H9 (cell line): ENCODE results near the gene TENM4. TPM values are rescaled to one million over a fixed set of nuclear protein-coding genes. Genes with fewer than 3 reads are reported as not detected.
A peak's percentile ranks its signal among the peaks of the same experiment; 100 is the strongest.

ENCODE experiments used
- DNase-seq: peaks from one replicate; pipeline ENCODE4 v3.0.0-alpha.2; 2017
- H2AFZ ChIP-seq: one replicate; pipeline ENCODE4 v1.6.1; 2013; ENCODE audit warnings: mild to moderate bottlenecking, low read length, control low read depth, moderate library complexity
- H2AK5ac ChIP-seq: 2 replicates; pipeline ENCODE4 v1.6.1; 2013; ENCODE audit warnings: low read length, control low read depth, mixed read lengths; ENCODE audit not compliant: insufficient read length
- H2BK120ac ChIP-seq: one replicate; pipeline ENCODE4 v1.6.1; 2013; ENCODE audit warnings: low read depth, mild to moderate bottlenecking, low read length, control low read depth, inconsistent platforms; ENCODE audit not compliant: poor library complexity, severe bottlenecking
- H2BK12ac ChIP-seq: 2 replicates; pipeline ENCODE4 v1.6.1; 2013; ENCODE audit warnings: low read length, control low read depth, mixed read lengths, low read depth; ENCODE audit not compliant: insufficient read length
- H2BK15ac ChIP-seq: 2 replicates; pipeline ENCODE4 v1.6.1; 2013; ENCODE audit warnings: low read depth, low read length, control low read depth
- H2BK20ac ChIP-seq: one replicate; pipeline ENCODE4 v1.6.1; 2013; ENCODE audit warnings: low read depth, mild to moderate bottlenecking, low read length, control low read depth, inconsistent platforms; ENCODE audit not compliant: poor library complexity, severe bottlenecking
- H2BK5ac ChIP-seq: 2 replicates; pipeline ENCODE4 v1.6.1; 2013; ENCODE audit warnings: low read length, control low read depth, mixed read lengths; ENCODE audit not compliant: insufficient read length
- H3K14ac ChIP-seq: 2 replicates; pipeline ENCODE4 v1.6.1; 2013; ENCODE audit warnings: low read length, control low read depth; ENCODE audit not compliant: insufficient read depth
- H3K18ac ChIP-seq: 2 replicates; pipeline ENCODE4 v1.6.1; 2013; ENCODE audit warnings: low read depth, mild to moderate bottlenecking, mixed read lengths, low read length, control low read depth; ENCODE audit not compliant: insufficient read length
- H3K23ac ChIP-seq: 2 replicates; pipeline ENCODE4 v1.6.1; 2013; ENCODE audit warnings: low read length, control low read depth, mixed read lengths, low read depth; ENCODE audit not compliant: insufficient read length
- H3K23me2 ChIP-seq: 2 replicates; pipeline ENCODE4 v1.6.1; 2013; ENCODE audit warnings: low read depth, mild to moderate bottlenecking, mixed read lengths, low read length, control low read depth; ENCODE audit not compliant: insufficient read length, poor library complexity, severe bottlenecking
- H3K27ac ChIP-seq: 2 replicates; pipeline ENCODE4 v1.5.1; 2013; ENCODE audit warnings: low read length, control low read depth, mixed read lengths, low read depth; ENCODE audit not compliant: insufficient read length
- H3K27me3 ChIP-seq: 2 replicates; pipeline ENCODE4 v1.6.1; 2013; ENCODE audit warnings: low read length, control low read depth, inconsistent platforms; ENCODE audit not compliant: insufficient read depth
- H3K4ac ChIP-seq: 2 replicates; pipeline ENCODE4 v1.6.1; 2013; ENCODE audit warnings: low read depth, mild to moderate bottlenecking, control low read depth, inconsistent platforms, low read length, moderate library complexity
- H3K4me1 ChIP-seq: 2 replicates; pipeline ENCODE4 v1.6.1; 2013; ENCODE audit warnings: low read length, control low read depth, inconsistent platforms; ENCODE audit not compliant: insufficient read depth
- H3K4me2 ChIP-seq: 2 replicates; pipeline ENCODE4 v1.6.1; 2013; ENCODE audit warnings: low read length, control low read depth, mixed read lengths; ENCODE audit not compliant: insufficient read length, insufficient read depth
- H3K56ac ChIP-seq: 2 replicates; pipeline ENCODE4 v1.6.1; 2013; ENCODE audit warnings: low read depth, mild to moderate bottlenecking, mixed read lengths, low read length, control low read depth; ENCODE audit not compliant: insufficient read length
- H3K79me1 ChIP-seq: 2 replicates; pipeline ENCODE4 v1.6.1; 2013; ENCODE audit warnings: low read depth, mild to moderate bottlenecking, moderate library complexity, low read length, control low read depth, inconsistent platforms; ENCODE audit not compliant: insufficient read depth, poor library complexity, severe bottlenecking
- H3K79me2 ChIP-seq: 2 replicates; pipeline ENCODE4 v1.6.1; 2013; ENCODE audit warnings: low read length, control low read depth, inconsistent platforms; ENCODE audit not compliant: insufficient read depth
- H3K9ac ChIP-seq: 2 replicates; pipeline ENCODE4 v1.6.1; 2013; ENCODE audit warnings: low read length, control low read depth, mixed read lengths; ENCODE audit not compliant: insufficient read length; ENCODE audit errors: extremely low read depth
- H3K9me3 ChIP-seq: one replicate; pipeline ENCODE4 v1.6.1; 2013; ENCODE audit warnings: low read depth, low read length, inconsistent platforms; ENCODE audit not compliant: control insufficient read depth
- H3T11ph ChIP-seq: one replicate; pipeline ENCODE4 v1.6.1; 2013; ENCODE audit warnings: mild to moderate bottlenecking, low read length, control low read depth, inconsistent platforms
- H4K20me1 ChIP-seq: one replicate; pipeline ENCODE4 v1.6.1; 2013; ENCODE audit not compliant: control insufficient read depth, insufficient read length, insufficient read depth
- H4K5ac ChIP-seq: 2 replicates; pipeline ENCODE4 v1.6.1; 2013; ENCODE audit warnings: low read depth, mild to moderate bottlenecking, mixed read lengths, low read length, control low read depth; ENCODE audit not compliant: insufficient read length
- H4K8ac ChIP-seq: replicated peaks from 2 replicates; pipeline ENCODE4 v1.6.1; 2013; ENCODE audit warnings: low read length, control low read depth, mixed read lengths, low read depth; ENCODE audit not compliant: insufficient read length
- H4K91ac ChIP-seq: 2 replicates; pipeline ENCODE4 v1.6.1; 2013; ENCODE audit warnings: low read depth, mild to moderate bottlenecking, moderate library complexity, mixed read lengths, low read length, control low read depth; ENCODE audit not compliant: insufficient read length
- H3K27ac Mint-ChIP-seq, 3 experiments: 2 replicates in 2 of 3; 3 replicates in 1 of 3; pipeline ENCODE4 v1.8.0; 2020 to 2021; ENCODE audit warnings: mixed read lengths in 3 of 3, mild to moderate bottlenecking in 1 of 3, moderate library complexity in 1 of 3
- H3K27me3 Mint-ChIP-seq: 2 replicates; pipeline ENCODE4 v1.8.0; 2021; ENCODE audit warnings: low read depth, mild to moderate bottlenecking, moderate library complexity, mixed read lengths
- H3K36me3 Mint-ChIP-seq, 3 experiments: 2 replicates in 2 of 3; 3 replicates in 1 of 3; pipeline ENCODE4 v1.8.0; 2020 to 2021; ENCODE audit warnings: low read depth in 3 of 3, mixed read lengths in 3 of 3; ENCODE audit not compliant: insufficient read depth in 1 of 3
- H3K4me1 Mint-ChIP-seq, 2 experiments: 2 replicates each; pipeline ENCODE4 v1.8.0; 2020; ENCODE audit warnings: mixed read lengths in 2 of 2
- H3K4me3 Mint-ChIP-seq, 2 experiments: 2 replicates in 1 of 2; 3 replicates in 1 of 2; pipeline ENCODE4 v1.8.0; 2020 to 2021; ENCODE audit warnings: mild to moderate bottlenecking in 2 of 2, mixed read lengths in 2 of 2, moderate library complexity in 1 of 2
- H3K9me3 Mint-ChIP-seq, 2 experiments: 2 replicates in 1 of 2; 3 replicates in 1 of 2; pipeline ENCODE4 v1.8.0; 2020; ENCODE audit warnings: mild to moderate bottlenecking in 2 of 2, mixed read lengths in 2 of 2, moderate library complexity in 1 of 2
- CTCF ChIP-seq: fragments of 200-600 bp; sonication (generic); conservative IDR thresholded peaks from 3 replicates; pipeline ENCODE4 v1.8.0; 2021; ENCODE audit warnings: antibody characterized with exemption, mild to moderate bottlenecking
- WGBS: extraction: QIAGEN DNeasy Blood & Tissue Kit; methylation state at CpG from one replicate; pipeline ENCODE4 v1.1.7; 2013; ENCODE audit warnings: missing lambda C conversion rate, low lambda C conversion rate, mixed read lengths; ENCODE audit not compliant: insufficient read length; ENCODE audit errors: extremely low coverage; 5-methylcytosine and 5-hydroxymethylcytosine counted together
- total RNA-seq: library from RNA; stranded (reverse); gene quantifications from 2 replicates; pipeline ENCODE4 v1.2.1, GENCODE V29; 2021

Gene TENM4
- total RNA-seq, 1 experiment from 2014 or later, result 4.6 TPM

DNA sequence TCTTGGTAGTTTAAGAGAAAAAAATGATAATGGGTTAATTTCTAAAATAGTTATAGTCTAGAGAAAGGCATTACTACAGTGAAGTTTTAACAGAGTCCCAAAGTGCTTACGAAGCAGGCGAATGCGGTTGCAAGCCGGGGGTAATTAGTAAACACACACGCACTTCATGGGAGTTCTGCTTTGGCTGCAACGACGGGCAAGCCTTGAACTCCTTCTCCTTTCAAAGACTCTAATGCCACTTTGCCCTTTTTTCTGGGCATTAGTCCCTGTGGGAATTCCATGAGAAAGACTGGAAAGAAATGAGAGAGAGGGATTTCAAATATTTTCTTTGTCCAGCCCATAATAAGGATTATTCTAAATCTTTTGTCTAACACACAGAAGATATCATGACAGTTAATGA, 66.1 kb downstream of the TENM4 start:
- Mint-ChIP-seq H3K27me3 (peaks cover 2% of the 10 kb centered on the region; the same call in 1 of the 2 replicates), H3K4me1 (peaks cover 52 to 66% of the 10 kb centered on the region in 2 experiments), H3K4me3 (peak overlapping the region in 1 of 2 experiments; percentile 38; a peak in 1 of 5 replicates), H3K36me3 (peaks cover 0 to 6% (median 3%) of the 10 kb centered on the region in 3 experiments; a peak in 5 of 7 replicates), H3K9me3 (peaks cover 5 to 9% of the 10 kb centered on the region in 2 experiments; a peak in 4 of 5 replicates), H3K27ac (no peak overlapping the region)
- no peak overlapping the region for H3K18ac ChIP-seq
- no peaks in the 10 kb centered on the region for H3K9me3 ChIP-seq
- H3K79me2 ChIP-seq, result no peaks in the 10 kb centered on the region
- H4K20me1 ChIP-seq, result no peaks in the 10 kb centered on the region
- H2BK20ac ChIP-seq, result no peak overlapping the region
- peaks cover 8% of the 10 kb centered on the region; the same call in 1 of the 2 replicates for H3K4me1 ChIP-seq
- H4K91ac ChIP-seq, result no peak overlapping the region
- H4K8ac ChIP-seq, result no peak overlapping the region
- H2AK5ac ChIP-seq, result no peak overlapping the region
- no peak overlapping the region for H3K4ac ChIP-seq
- H3K56ac ChIP-seq, result no peak overlapping the region
- H2BK12ac ChIP-seq, result no peak overlapping the region
- H3K27ac ChIP-seq, result no peak overlapping the region
- no CpG with 5 or more reads among the region's 7 CpGs for WGBS
- no peak overlapping the region for H3K23ac ChIP-seq
- H3K9ac ChIP-seq, result no peak overlapping the region
- no peak overlapping the region for H2AFZ ChIP-seq
- H2BK15ac ChIP-seq, result no peak overlapping the region
- no peak for DNase-seq
- H3K79me1 ChIP-seq, result no peaks in the 10 kb centered on the region
- no peak overlapping the region for H2BK5ac ChIP-seq
- H3K23me2 ChIP-seq, result no peaks in the 10 kb centered on the region
- no peak for TF ChIP-seq CTCF
- H3K14ac ChIP-seq, result no peak overlapping the region
- no peak overlapping the region for H2BK120ac ChIP-seq
- no peak overlapping the region for H3T11ph ChIP-seq
- no peak overlapping the region for H3K4me2 ChIP-seq
- no peaks in the 10 kb centered on the region for H3K27me3 ChIP-seq
- H4K5ac ChIP-seq, result no peak overlapping the region
